Activated naive CD4-positive, alpha-beta T cell treated with Interleukin-2 at 50 U/mL for 16 hours (primary cell): ENCODE measurements around the gene CDK14.

ENCODE experiments used
- DNase-seq: peaks from one replicate; pipeline ENCODE4 v3.0.0-alpha.2; 2020

Gene CDK14

GRCh38 chr7:90688810-90689209, 92.7 kb downstream of the CDK14 start:
- DNase-seq, result no peak

- no peak for DNase-seq
Observed at GRCh38 chr7:90689260-90689659, 93.1 kb downstream of the CDK14 start.

- no peak for DNase-seq
Observed at GRCh38 chr7:90690159-90690858, 94.2 kb downstream of the CDK14 start.

DNA sequence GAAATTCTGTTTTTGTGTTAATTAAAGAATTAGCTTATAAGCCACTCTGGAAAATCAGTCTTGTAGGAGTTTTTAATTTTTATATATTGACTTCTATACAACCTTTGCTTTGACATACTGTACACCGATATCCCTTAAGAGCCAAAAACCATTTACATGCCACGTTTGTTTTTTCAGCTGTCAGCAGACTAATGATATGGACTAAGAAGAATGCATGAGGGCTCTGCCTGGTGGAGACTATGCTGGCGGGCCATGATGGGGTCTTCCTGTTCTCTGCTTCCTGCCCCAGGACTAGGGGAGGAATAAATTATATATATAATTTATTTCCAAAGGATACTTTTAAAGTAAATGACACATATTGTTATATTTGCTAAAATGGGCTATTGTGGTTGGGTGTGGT, 96.3 kb downstream of the CDK14 start:
- no peak for DNase-seq

DNA sequence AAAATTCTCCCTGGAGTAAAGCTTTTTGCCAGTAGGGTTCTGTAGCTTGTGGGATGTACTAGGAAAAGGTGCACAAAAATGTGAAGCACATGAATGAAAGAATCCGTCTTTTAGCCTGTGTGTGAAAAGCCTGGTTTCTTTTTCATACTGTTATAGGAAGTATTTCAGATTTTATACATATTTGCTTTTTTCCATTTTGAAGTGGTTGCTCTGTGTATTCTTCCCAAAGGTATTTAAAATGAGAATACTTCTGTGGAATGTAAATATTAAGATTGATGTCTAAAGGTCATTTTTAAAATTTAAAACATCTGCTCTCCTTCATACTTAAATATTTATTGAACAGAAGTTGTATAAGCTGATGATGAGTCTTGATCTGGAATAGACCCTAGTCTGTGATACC, 96.8 kb downstream of the CDK14 start:
- DNase-seq, result no peak

DNA sequence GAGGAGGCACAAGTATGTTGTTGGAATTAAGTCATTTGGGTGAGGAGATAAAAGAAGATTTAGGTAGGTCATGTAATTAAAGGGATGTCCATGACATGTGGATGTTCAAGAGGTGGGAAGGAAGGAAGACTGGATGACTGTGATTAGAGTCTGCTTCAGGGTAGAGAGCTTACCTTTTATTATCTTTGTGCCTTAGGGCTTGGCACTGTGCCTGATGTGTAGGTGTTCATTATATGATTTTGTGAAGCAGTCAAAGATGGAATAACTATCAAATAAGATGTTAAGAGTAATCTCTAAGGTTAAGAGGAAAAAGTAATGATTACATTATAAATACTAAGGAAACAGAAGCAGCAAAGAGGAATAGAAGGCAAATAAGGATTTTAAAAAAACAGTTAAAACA, 97.8 kb downstream of the CDK14 start:
- no peak for DNase-seq

DNA sequence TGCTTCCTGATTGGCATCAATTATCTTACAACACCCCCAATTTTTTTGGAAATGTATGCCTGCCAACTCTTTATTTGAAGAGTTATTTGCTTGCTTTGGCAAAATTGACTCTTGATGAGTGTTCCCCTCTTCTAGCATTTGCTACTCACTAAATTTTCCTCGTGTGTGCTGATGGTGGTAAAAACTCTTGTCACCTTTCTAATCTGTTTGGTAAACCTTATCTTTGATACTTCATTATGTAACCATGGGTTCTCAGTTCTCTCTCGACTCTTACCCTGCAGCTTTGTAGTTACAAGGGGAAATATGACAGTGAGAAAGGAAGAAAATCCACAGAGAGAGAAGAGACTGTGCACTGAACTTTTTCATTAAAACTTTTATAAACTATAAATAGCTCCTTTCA, 102.5 kb downstream of the CDK14 start:
- no peak for DNase-seq

DNA sequence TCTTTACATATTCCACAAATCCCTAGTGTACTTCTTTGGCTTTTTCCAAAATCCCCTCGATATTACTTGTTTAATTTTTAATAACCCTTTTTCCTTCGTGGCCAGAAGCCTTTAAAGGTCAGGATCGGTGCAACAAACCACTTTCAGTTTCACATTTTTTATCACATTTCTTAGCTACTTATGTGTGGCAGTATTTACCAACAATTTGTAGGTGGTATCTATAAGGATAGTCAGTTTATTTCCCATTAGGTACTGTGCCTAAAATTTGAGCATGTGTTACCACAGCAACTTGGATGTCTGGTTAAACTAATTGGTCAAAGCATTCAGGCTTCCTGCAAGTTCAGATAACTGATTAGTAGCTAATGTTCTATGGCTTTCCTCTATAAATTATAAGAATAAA, 104.9 kb downstream of the CDK14 start:
- DNase-seq, result no peak

GRCh38 chr7:90701771-90702170, 105.7 kb downstream of the CDK14 start:
- no peak for DNase-seq

DNA sequence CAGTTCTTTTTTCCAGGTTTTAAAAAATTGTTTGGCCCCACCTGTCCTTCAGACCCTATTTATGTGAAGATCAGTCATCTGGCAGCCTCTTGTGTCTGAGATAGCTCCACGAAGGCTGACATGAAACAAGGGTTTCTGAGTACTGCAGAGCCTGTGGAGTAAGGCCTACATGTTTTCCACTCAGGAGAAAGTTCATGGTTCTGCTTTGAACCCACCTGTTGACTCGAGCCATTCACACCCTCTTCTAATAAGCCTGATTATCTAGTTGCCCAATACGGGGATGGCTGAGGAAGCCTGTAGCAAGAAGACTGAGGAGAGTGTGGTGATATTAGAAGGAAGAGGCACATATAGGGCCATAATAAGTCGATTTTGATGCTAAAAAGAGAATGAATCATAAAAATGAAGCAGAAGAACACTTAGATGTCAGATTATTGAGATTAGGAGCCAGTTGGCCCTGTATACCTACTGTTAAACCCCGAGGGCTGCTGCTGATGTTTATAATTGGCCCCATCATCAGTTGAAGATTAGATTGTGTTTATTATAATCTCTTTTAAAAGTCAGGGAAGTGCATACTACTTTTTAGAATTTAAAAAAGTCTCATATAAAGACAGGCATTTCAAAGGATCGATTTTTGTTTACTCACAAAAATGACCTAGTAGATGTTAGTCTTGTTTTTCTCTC, 109.4 kb downstream of the CDK14 start:
- no peak for DNase-seq

- no peak for DNase-seq
Observed at GRCh38 chr7:90706072-90706716, 110.1 kb downstream of the CDK14 start.

GRCh38 chr7:90708841-90709317, 112.8 kb downstream of the CDK14 start:
- no peak for DNase-seq

- no peak for DNase-seq
Observed at GRCh38 chr7:90709501-90710465, 113.7 kb downstream of the CDK14 start.

GRCh38 chr7:90710466-90710850, 114.3 kb downstream of the CDK14 start:
- DNase-seq, result no peak

DNA sequence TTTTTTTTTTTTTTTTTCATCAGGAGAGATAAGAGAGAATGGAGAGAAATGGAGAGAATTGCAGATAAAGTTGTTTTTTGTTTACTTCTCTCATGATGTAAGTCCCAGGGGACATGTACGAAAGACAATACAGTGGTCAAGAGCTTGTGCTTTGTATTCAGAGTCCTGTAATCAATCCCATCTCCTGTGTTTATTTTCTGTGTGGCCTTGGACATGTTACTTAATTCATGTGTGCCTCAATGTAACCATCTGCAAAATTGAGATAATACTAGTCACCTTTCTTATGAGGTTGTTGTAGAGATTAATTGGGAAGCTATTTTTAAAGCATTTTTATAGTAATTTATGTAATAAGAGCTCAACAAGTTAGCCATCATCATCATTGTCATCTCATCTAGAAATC, 117.5 kb downstream of the CDK14 start:
- DNase-seq, result no peak

DNA sequence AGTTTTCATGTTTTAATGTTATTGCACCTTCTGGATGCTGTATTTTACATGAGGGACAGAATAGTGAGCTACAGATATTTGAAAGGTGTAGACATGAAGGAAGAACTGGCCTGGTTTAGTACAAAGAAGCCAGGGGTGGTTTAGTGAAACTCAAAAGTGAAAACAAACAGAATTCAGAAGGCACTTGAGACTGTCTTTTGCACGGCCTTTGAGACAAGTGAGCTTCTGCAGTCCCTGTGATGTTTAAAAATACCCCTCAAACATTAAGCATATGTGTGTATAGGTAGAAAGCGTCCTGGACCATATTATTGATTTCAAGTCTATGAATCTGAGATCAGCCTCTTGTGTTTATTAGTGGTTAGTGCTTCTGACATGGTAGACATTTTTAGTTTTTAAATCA, 118.9 kb downstream of the CDK14 start:
- DNase-seq, result no peak

DNA sequence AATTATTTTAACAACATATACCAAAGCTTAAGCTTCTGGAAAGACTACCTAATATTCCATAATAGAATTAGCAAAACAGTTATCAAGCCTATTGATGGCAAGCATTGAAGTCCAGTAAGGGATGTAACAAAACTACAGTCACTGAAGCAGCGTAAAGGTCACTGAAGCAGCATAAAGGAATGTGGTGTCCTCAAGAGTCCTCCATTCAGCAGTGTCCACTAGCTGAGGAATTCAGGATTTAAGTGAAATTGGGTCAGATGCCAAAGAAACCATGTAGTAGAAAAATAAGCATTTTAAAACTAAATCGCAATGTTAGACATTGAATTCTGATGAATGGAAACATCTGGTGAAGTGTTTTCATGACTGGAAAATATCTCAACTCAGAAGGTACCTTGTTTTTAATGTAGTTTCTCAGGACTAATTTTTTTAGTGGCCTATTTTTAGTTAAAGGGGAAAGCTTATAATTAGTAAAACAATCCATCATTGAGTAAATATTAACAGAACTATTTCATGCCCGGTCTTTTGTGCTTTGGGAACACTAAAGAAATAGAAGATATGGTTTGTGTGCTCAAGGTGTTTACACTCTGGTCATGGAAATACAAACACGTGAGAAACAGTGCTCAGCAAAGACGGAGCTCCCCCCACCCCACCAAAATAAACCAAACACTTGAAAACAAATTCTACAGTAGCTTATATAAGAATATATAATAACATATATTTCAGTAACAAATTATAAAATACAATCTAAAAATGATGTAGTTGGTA, 121.4 kb downstream of the CDK14 start:
- no peak for DNase-seq

GRCh38 chr7:90719155-90719554, 123.0 kb downstream of the CDK14 start:
- no peak for DNase-seq

- DNase-seq, result no peak
Observed at GRCh38 chr7:90720984-90721760, 125.1 kb downstream of the CDK14 start.

DNA sequence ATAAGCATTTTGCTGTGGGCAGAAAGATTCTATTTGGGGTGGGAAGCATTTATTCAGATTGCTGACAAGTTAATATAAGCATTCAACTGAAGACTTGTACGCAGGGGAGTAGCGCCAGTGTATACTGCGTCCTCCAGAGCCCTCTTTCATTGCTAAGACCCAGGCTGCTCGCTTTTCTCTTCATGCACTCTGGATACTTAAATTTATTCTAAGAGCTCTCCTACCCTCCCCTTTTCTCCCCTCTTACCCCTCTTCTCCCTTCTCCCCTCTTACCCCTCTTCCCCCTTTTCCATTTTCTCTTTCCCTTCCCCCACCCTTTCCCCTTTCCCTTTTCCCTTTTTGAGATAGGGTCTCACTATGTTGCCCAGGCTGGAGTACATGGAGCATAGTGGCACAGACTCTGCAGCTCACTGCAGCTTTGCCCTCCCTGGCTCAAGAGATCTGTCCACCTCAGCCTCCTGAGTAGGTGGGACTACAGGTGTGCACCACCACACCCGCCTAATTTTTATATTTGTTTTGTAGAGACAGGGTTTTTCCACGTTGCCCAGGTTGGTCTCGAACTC, 125.8 kb downstream of the CDK14 start:
- DNase-seq, result no peak

DNA sequence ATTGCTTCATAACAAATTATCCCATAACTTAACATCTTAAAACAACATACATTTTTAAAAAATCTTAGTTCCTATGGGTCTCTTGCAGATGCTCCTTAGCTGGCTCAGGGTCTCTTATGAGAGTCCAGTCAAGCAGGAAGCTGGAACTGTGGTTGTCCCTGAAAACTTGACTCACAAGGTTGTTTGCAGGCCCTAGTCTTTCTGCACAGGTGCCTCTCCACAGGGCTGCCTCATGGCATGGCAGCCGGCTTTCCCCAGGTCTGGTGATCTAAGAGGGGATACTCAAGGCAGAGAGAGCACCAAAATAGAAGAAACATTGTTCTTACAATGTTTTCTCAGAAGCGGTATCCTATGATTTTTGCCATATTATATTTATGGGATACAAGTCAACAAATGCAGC, 127.1 kb downstream of the CDK14 start:
- no peak for DNase-seq
